Sigmoid colon (tissue), 7 donors: Measurements from ENCODE around the gene HSPA6. TPM values are rescaled to one million over a fixed set of nuclear protein-coding genes. Genes with fewer than 3 reads are reported as not detected.

Source experiments
- DNase-seq: peaks from one replicate; pipeline ENCODE4 v3.0.0-alpha.2; 2019
- H3K27ac ChIP-seq, 4 donors: fragments of 200-600 bp; sonication (generic); one replicate each; pipeline ENCODE4 v1.5.1; 2016 to 2019; ENCODE audit warnings: mild to moderate bottlenecking in 1 of 4
- H3K27me3 ChIP-seq, 3 donors: fragments of 200-600 bp; sonication (generic); one replicate each; pipeline ENCODE4 v1.5.1; 2019; ENCODE audit warnings: mild to moderate bottlenecking in 1 of 3
- H3K36me3 ChIP-seq, 4 donors: fragments of 200-600 bp; sonication (generic); one replicate each; pipeline ENCODE4 v1.5.1; 2016 to 2019
- H3K4me1 ChIP-seq, 4 donors: fragments of 200-600 bp; sonication (generic); one replicate each; pipeline ENCODE4 v1.5.1; 2017 to 2019
- H3K4me3 ChIP-seq, 4 donors: fragments of 200-600 bp; sonication (generic); one replicate each; pipeline ENCODE4 v1.5.1; 2017 to 2019; ENCODE audit warnings: mild to moderate bottlenecking in 2 of 4, moderate library complexity in 1 of 4
- H3K9me3 ChIP-seq, 4 donors: fragments of 200-600 bp in 3 of 4; sonication (generic) in 3 of 4; one replicate each; pipeline versions ENCODE4 v1.5.1 to v1.6.1; 2013 to 2019
- EP300 ChIP-seq, 4 donors: sonication (generic); formaldehyde crosslinking; IDR thresholded peaks; one replicate each; pipeline ENCODE4 v1.6.1; 2017; ENCODE audit warnings: antibody characterized with exemption in 4 of 4
- POLR2A ChIP-seq, 2 donors: fragments of 450-650 bp; IDR thresholded peaks; one replicate each; pipeline ENCODE4 v1.6.1; 2016; ENCODE audit warnings: antibody characterized with exemption in 2 of 2, mild to moderate bottlenecking in 2 of 2, moderate library complexity in 2 of 2
- POLR2AphosphoS5 ChIP-seq, 4 donors: sonication (generic); formaldehyde crosslinking; IDR thresholded peaks; one replicate each; pipeline ENCODE4 v1.6.1; 2017; ENCODE audit warnings: antibody characterized with exemption in 4 of 4
- WGBS, 2 donors: extraction: QIAGEN DNeasy Blood & Tissue Kit; methylation state at CpG; one replicate each; pipeline ENCODE4 v1.1.7; 2013; 5-methylcytosine and 5-hydroxymethylcytosine counted together
- intact Hi-C: fragments of 100-400 bp; cut with DNase I; formaldehyde crosslinking; loops from one replicate; pipeline ENCODE4 v1.15.1; 2023
- polyA plus RNA-seq, 3 donors: library from polyadenylated mRNA; stranded (reverse); fragments of 200-250 nt; gene quantifications; one replicate each; pipeline ENCODE4 v1.2.3, GENCODE V29; 2013
- total RNA-seq, 4 donors: library from RNA; depleted of rRNA; stranded (reverse); fragments of >200 nt; gene quantifications; one replicate each; pipeline ENCODE4 v1.1.0, GENCODE V29; 2016
- TF ChIP-seq, protein P1 (sequence below), 4 experiments: fragments of 450-650 bp in 3 of 4; fragments of 200-600 bp in 1 of 4; IDR thresholded peaks; one replicate each; pipeline ENCODE4 v1.5.1; 2016 to 2019; ENCODE audit warnings: antibody characterized with exemption in 4 of 4, mild to moderate bottlenecking in 3 of 4, moderate library complexity in 2 of 4
- donor health status: healthy with polysubstance abuse.
- donor health status: Bipolar disorder and iron deficiency.
- donor health status: healthy.

The HSPA6 gene
- total and polyA plus RNA-seq, 7 donors = 0.60 to 2.9 (median 2.1) TPM; not detected in 1

DNA sequence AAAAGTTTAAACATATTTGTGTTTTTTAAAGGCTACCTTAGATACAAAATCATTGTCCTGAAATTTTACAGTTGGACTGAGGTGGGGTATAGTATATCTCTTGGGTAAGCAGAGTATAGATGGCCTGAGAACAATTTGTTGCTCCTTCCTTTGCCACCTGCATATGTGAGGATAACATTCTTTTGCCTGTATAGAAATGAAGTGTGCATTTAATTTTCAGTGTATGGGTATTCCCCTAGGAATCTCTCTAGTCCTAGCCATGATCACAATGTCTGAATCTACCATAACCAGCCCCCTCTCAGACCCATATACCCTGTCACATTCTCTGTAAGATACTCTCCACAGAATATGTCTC, 21.0 kb upstream of the HSPA6 start:
- intact Hi-C loops = no loop called here
- Histone ChIP-seq H3K4me1 (no peaks in the 10 kb centered on the region), H3K9me3 (no peaks in the 10 kb centered on the region), H3K36me3 (no peaks in the 10 kb centered on the region), H3K4me3 (no peak overlapping the region), H3K27me3 (peaks cover 0 to 37% (median 0%) of the 10 kb centered on the region in 3 donors), H3K27ac (no peak overlapping the region)
- no peak for DNase-seq
- TF ChIP-seq POLR2A (IDR thresholded peaks at IDR 0.05) (no peak), POLR2AphosphoS5 (IDR thresholded peaks at IDR 0.05) (no peak), EP300 (IDR thresholded peaks at IDR 0.05) (no peak)
- TF ChIP-seq, protein P1, sequence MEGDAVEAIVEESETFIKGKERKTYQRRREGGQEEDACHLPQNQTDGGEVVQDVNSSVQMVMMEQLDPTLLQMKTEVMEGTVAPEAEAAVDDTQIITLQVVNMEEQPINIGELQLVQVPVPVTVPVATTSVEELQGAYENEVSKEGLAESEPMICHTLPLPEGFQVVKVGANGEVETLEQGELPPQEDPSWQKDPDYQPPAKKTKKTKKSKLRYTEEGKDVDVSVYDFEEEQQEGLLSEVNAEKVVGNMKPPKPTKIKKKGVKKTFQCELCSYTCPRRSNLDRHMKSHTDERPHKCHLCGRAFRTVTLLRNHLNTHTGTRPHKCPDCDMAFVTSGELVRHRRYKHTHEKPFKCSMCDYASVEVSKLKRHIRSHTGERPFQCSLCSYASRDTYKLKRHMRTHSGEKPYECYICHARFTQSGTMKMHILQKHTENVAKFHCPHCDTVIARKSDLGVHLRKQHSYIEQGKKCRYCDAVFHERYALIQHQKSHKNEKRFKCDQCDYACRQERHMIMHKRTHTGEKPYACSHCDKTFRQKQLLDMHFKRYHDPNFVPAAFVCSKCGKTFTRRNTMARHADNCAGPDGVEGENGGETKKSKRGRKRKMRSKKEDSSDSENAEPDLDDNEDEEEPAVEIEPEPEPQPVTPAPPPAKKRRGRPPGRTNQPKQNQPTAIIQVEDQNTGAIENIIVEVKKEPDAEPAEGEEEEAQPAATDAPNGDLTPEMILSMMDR (IDR thresholded peaks at IDR 0.05) = no peak

DNA sequence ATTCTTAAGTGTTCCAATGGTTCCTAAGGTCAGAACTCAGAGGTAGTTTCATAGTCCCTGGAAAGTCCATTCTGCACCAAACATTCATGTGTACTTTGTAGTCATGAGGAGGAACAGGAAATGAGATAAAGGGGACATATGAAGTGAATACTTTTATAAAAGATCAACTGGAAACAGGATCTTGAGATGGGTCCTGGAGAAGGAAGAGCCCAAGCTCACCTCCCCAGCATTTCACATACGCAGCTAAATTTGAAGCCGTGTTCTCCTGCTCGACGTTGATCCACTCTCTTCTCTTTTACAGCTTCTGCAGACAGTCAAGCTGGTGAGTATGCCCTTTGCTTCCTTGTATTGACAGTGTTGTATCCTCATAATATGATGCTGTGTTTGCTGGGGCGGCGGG, 18.7 kb upstream of the HSPA6 start:
- intact Hi-C loops = no loop called here

DNA sequence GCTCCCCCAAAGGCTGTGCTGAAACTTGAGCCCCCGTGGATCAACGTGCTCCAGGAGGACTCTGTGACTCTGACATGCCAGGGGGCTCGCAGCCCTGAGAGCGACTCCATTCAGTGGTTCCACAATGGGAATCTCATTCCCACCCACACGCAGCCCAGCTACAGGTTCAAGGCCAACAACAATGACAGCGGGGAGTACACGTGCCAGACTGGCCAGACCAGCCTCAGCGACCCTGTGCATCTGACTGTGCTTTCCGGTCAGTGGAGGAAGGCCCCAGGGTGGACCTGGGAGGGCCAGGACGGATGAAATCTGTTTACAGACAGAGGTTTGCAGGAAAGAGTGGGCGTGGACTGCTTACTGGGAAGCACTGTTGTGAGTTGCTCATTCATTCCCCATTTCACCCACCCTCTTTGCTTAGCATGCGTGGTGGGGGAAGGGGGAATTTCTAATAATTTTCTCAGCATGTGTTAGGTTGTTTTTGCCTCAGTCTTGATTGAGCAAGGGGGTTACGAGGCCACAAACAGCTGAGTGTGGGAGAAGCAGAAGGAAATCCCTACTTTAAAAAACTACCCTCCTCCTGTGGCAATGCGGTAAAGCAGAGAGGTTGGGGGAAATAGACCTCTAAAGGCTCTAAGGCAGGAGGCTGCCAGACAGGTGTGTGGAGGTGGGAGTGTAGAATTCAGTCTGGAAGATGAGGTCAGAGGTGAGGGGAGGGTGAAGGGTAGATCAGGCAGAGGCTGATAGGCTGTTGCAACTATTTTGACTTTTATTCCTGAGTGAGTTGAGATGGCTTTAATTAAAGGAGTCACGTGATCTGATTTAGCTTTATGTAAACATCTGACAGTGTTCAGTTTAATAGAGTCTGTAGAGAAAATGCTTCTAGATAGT, 17.8 kb upstream of the HSPA6 start:
- no peak for DNase-seq
- intact Hi-C loops = no loop called here
- H3K4me3 ChIP-seq = peak overlapping the region in 2 of 4 donors; percentile 14 to 26
- WGBS, 2 donors = 57 to 64% methylated on average over 15 of the region's 15 CpGs
- H3K27me3 ChIP-seq = peaks cover 0 to 33% (median 0%) of the 10 kb centered on the region in 3 donors
- H3K27ac ChIP-seq = peak overlapping the region in 2 of 4 donors; percentile 8 to 23
- H3K36me3 ChIP-seq = no peaks in the 10 kb centered on the region
- H3K9me3 ChIP-seq = no peaks in the 10 kb centered on the region
- TF ChIP-seq EP300 (IDR thresholded peaks at IDR 0.05) (no peak), POLR2AphosphoS5 (IDR thresholded peaks at IDR 0.05) (peak in 1 of 4 donors; percentile 27), POLR2A (IDR thresholded peaks at IDR 0.05) (no peak)
- TF ChIP-seq, protein P1 (IDR thresholded peaks at IDR 0.05) = no peak
- H3K4me1 ChIP-seq = no peaks in the 10 kb centered on the region

More for the DNA sequence above, 18.7 kb upstream of the HSPA6 start:
- WGBS, 2 donors = 82 to 85% methylated on average over 6 of the region's 6 CpGs
- Histone ChIP-seq H3K9me3 (no peaks in the 10 kb centered on the region), H3K4me1 (no peaks in the 10 kb centered on the region), H3K4me3 (peak overlapping the region in 2 of 4 donors; percentile 14 to 26), H3K27ac (peak overlapping the region in 3 of 4 donors; percentile 1 to 23 (median 8)), H3K27me3 (peaks cover 0 to 33% (median 0%) of the 10 kb centered on the region in 3 donors), H3K36me3 (no peaks in the 10 kb centered on the region)
- TF ChIP-seq POLR2AphosphoS5 (IDR thresholded peaks at IDR 0.05) (no peak), POLR2A (IDR thresholded peaks at IDR 0.05) (no peak), EP300 (IDR thresholded peaks at IDR 0.05) (no peak)
- DNase-seq = no peak

DNA sequence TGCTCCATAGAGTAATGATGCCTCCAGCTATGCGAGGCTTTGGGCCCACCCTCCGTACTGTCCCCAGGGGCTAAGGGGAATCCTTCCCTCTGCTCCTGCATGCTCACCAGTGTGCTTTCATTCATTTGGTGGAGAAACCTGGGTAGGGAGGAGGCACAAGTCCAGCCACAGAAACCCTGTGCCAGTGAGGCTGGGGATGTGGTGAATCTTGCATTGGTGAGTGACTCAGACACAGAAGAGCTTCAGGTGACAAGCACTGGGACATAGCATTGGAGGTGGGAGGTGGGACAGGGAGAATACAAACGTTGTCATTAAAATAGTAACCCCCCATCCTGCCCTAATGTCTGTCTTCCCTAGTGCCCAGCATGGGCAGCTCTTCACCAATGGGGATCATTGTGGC, 13.9 kb upstream of the HSPA6 start:
- Histone ChIP-seq H3K4me3 (no peak overlapping the region), H3K36me3 (no peaks in the 10 kb centered on the region), H3K27ac (no peak overlapping the region), H3K27me3 (peaks cover 0 to 7% (median 0%) of the 10 kb centered on the region in 3 donors), H3K4me1 (peaks cover 0 to 14% (median 6%) of the 10 kb centered on the region in 4 donors), H3K9me3 (no peaks in the 10 kb centered on the region)
- intact Hi-C loops = no loop called here
- WGBS, 2 donors = 82 to 85% methylated on average over 3 of the region's 3 CpGs
- TF ChIP-seq POLR2AphosphoS5 (IDR thresholded peaks at IDR 0.05) (no peak), POLR2A (IDR thresholded peaks at IDR 0.05) (no peak), EP300 (IDR thresholded peaks at IDR 0.05) (no peak)
- TF ChIP-seq, protein P1 (IDR thresholded peaks at IDR 0.05) = no peak
- no peak for DNase-seq

DNA sequence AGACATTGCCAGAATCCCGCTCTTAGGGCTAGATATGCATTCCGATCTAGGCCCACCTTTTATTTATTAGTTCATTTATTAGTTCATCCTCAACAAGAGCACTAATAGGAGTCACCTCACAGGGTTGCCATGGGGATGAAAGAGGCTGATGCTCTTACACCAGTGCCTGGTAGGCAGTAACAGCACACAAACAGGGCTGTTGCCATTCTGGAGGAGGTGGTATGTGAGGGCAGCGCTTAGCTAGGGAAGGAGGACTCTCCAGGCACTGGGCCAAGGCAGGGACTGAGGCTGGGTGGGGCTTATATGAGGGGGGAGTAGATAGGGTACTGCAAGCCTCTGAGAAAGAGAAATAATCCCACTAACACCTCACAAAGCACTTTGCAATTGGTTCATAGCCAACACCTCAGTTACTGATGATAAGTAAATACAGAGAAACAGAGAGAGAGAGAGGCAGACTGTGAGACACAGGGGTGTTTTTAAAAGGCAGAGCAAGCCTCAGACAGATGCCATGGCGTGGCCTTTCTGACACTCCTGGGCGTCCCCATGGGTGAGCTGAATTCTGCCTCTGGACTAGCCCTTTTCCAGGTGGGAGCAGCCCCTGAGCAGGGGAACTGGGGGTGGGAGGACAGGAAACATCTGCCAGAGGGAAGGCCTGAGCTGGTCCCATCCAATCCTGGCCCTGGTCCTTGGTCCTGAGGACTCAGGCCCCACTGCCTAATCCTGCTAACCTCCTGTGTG, 13.2 kb upstream of the HSPA6 start:
- DNase-seq = no peak
- Histone ChIP-seq H3K4me3 (no peak overlapping the region), H3K9me3 (no peaks in the 10 kb centered on the region), H3K36me3 (no peaks in the 10 kb centered on the region), H3K27ac (no peak overlapping the region), H3K4me1 (peaks cover 0 to 14% (median 6%) of the 10 kb centered on the region in 4 donors), H3K27me3 (peaks cover 0 to 5% (median 0%) of the 10 kb centered on the region in 3 donors)
- intact Hi-C loops = no loop called here
- TF ChIP-seq, protein P1 (IDR thresholded peaks at IDR 0.05) = no peak
- TF ChIP-seq EP300 (IDR thresholded peaks at IDR 0.05) = no peak
- no peak for TF ChIP-seq POLR2AphosphoS5 (IDR thresholded peaks at IDR 0.05)
- TF ChIP-seq POLR2A (IDR thresholded peaks at IDR 0.05) = no peak
- 70 to 85% methylated on average over 5 of the region's 5 CpGs for WGBS, 2 donors
